GM21576 (cell line): ENCODE measurements around the gene DPH1.
A peak's percentile ranks its signal among the peaks of the same experiment; 100 is the strongest.

Experiments used
- ATAC-seq: cut with Tn5 transposase; IDR thresholded peaks from one replicate; pipeline ENCODE4 v1.9.1; 2021; ENCODE audit warnings: mild to moderate bottlenecking, moderate library complexity; ENCODE audit not compliant: unreplicated experiment

The DPH1 gene

DNA sequence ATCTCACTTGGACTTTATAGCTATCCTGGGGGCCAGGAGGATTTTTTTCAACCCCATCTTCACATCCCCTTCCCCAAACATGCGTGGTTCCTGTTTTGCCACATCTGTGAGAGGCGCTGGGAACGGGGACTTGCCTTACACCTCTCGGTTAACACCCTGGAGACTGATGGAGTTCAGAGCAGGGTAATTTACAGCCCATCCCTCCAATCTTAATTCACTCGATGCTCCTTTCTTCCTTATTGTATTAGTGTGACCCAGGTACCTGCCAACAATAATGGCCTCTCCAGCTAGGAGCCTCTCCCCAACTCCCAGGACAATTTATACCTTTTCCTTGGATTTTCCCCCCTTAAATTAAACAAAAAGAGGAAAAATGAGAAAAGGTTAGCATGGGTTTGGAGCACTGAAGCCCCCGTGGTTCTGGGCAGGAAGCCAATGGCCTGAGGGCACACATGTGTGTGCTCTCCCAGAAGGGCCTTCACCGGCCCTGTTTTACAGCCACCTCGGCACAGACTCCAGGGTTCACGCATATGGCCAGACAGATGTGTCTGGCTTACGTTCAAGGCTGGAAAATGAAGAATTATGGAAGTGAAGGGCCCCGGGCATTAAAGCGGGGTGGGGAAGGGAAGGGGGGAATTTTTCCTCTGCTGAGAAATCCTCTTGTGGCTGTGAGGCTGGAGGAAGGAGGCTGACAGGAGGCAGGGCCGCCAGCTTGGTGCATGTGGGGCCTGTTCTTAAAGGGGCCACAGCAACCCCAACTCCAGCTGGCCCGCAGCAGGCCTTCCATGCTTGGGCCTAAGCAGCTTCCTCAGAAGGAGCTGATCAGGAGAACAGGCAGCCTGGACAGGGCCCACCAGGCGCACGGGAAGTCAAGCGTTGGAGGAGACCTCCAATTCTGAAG lies 46.4 kb downstream of the DPH1 start:
- ATAC-seq = no peak

DNA sequence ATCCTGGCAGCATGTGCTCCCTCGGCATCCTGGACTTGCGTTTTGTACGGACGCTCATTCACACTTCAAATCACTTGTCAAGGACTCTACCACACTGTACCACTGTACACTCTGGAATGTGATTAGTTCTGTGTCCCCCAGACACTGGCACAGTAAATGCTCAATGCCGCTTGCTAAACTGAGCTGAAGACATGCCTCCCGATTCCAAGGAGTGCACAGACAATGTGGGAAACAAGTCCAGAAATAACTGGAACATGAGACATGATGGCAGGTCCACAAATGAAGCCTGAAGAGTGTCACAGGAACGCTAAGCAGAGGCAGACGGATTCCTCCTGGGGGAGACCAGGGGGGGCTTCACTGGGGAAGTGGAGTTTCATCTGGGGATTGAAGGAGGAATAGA lies 47.1 kb downstream of the DPH1 start:
- ATAC-seq = no peak

DNA sequence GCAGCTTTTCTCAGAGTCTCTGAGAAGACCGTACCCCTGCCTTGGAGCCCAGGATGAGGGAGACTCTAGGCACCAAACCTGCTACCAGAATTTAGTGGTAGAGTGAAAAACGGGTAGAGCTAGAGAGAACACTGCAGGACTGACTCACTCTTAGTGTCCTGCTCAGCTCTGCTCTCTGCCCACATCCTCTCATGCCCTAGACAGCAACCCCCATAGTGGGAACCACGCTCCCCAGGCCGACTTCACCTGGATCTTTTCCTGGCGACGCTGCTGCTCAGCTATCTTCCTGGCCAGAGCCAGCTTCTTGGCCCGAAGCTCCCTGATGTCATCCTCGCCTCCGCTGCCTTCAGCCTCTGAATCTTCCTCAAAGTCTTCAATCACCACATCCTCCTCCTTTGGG lies 51.6 kb downstream of the DPH1 start:
- ATAC-seq = no peak

GRCh38 chr17:2082003-2082781 lies 52.2 kb downstream of the DPH1 start:
- no peak for ATAC-seq

DNA sequence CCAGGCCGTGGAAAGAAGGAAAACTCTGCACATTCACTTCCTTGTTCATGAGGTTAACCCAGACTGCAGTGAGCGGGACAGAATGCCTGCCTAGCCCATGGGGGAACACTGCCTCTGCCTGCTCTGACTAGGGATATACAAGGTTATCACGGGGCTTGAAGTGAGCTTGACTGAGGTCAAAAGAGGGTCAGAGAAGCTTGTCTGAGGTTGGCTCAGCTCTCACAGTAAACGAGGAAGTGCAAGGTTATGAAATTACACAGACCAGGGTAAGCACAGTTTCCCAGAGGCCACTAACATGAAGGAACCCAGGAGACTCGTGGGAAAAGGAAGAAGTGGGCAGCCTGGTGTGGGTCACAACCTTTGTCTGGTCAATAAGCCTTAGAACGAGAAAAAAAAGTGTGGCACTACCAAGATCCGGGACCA lies 53.7 kb downstream of the DPH1 start:
- ATAC-seq = peak; percentile 44

DNA sequence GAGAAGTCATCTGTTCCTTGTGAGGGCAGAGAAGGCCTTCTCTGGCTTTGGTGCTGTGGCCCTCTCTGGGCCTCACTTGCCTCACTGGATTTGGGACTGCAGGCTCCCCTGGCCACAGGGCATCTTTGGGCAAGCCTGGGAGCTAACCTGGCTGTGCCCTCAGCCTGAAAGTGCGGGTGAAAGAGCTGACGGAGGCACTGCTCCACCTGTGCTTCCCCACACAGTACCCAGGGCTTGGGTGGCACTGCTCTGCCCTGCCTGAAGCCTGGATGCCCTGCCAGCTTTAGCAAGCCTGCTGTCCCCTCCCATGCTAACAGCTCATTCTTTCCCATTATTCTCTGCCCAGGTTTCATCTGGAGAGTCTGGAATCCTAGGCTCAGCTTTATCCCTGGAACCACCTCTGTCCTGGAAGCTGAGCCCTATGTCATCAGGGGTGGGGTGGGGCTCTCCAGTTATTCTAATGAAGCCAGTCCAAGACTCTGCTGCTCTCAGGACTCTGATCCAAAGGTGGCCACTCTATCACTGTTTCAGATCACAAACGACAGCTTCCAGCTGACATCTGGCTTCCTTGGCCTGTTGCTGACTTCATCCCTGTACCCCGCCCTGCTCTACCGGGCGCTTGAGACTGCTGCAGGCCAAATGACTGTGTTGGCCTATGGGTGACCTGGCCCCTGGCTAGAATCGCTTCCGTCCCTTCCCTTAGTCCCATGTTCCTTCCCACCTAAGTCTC lies 54.2 kb downstream of the DPH1 start:
- ATAC-seq = no peak

GRCh38 chr17:2084766-2085647 lies 55.1 kb downstream of the DPH1 start:
- no peak for ATAC-seq

- no peak for ATAC-seq
Observed at GRCh38 chr17:2085648-2085949, 55.6 kb downstream of the DPH1 start.

- ATAC-seq = no peak
Observed at GRCh38 chr17:2086306-2086705, 56.4 kb downstream of the DPH1 start.

DNA sequence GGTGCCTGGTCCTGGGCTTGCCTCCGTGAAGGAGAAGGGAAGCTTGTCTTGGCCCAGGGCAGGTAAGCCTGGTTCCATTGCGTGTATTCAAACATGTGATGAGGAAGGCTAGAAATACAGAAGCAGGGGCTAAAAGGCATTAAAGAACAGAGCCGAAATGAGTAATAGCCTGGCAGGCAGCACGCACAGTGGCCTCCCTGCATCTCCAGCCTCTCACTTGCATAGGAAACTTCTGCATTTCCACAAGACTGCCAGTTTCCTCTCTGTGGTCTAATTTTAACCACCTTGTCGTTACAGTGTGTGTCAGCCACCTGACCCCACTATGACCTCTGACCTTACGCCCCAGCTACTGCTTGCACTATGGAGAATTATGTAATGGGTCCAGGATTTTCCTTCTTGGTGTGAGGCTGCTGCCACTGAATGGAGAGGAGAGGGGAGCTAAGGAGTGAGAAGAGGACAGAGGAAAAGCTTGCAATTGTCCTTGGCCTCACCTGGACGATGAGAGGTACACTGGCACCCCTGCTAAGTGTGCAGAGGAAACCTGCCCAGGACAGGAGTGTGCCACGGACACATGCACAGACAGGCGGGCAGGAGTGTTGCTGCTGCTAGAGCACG lies 57.8 kb downstream of the DPH1 start:
- ATAC-seq = peak; percentile 38

GRCh38 chr17:2089021-2089422 lies 59.1 kb downstream of the DPH1 start:
- ATAC-seq = peak; percentile 10

DNA sequence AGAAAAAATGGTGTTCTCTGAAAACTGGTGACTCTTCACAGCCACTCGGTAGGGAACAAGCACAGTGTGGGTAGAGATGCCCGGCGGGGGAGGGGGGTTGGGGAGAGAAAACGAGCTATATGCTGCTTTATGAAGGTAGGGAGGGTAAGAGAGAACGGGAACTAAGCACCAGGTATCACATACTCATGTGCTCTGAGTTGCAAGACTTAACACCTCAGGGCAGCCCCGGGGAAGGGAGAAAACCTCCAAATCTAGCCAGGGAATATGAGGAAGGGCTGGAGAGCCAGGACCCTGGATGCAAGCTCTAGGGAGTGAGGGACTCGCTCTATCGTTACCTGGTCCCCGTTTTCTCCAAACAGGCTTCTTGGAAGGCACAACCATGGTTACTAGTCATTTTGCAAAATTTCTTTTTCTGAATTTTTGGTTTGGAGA lies 60.3 kb downstream of the DPH1 start:
- no peak for ATAC-seq

- no peak for ATAC-seq
Observed at GRCh38 chr17:2090804-2091534, 61.0 kb downstream of the DPH1 start.

DNA sequence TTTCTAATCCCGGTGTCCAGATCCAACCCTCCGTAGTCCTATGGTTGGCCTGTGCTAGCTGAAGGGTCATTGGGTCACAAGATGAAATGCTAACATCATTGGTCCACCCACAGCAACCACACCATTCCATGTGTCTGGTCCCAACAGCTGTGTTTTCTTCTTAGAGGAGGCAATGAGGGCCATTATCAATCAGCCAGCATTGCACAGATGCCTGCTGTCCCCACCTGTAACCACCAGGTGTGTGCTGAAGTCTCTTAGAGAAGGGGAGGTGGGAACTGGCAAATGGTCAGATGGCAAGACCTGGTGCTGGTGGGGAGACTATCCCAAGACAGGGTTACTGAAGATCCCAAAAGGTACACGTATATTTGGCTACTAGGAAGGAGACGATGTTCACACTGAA lies 62.3 kb downstream of the DPH1 start:
- no peak for ATAC-seq

DNA sequence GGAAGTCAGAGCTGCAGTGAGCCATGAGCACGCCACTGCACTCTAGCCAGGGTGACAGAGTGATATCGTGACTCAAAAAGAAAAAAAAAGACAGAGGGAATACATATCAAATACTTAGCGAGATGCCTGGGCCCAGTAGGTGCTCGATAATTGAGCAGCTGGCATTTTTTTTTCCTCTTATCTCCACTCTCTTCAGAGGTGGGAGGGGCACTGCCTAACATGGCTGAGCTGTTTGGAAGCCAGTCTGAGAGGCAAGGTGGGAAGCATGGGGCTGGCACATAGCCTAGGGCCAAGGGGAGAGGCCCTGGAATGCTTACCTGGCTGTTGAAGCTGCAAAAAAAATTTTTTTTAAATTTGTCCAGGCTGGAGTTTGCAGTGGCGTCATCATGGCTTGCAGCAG lies 63.4 kb downstream of the DPH1 start:
- ATAC-seq = no peak
